ENCODE results near the gene NRTN. TPM values are rescaled to one million over a fixed set of nuclear protein-coding genes. Genes with fewer than 3 reads are reported as not detected.

NRTN gene
- total and polyA plus RNA-seq, 4 donors, result 1.3 to 5.3 (median 3.5) TPM

GRCh38 chr19:5850743-5851293, 46.0 kb downstream of the NRTN start:
- H3K27ac ChIP-seq (ENCODE audit: low read depth in 1 of 2, low read length in 2 of 2), result no peak overlapping the region
- H3K4me3 ChIP-seq (ENCODE audit: low read depth in 1 of 3, low read length in 3 of 3), result no peak overlapping the region
- H3K4me1 ChIP-seq (ENCODE audit: control insufficient read depth in 4 of 4, insufficient read depth in 4 of 4, low read length in 3 of 4), result peaks cover 0 to 5% (median 2%) of the 10 kb centered on the region in 4 donors
- WGBS, result 25% methylated on average over 5 of the region's 5 CpGs
- TF ChIP-seq YY1 (IDR thresholded peaks at IDR 0.05) (no peak), ZBTB33 (IDR thresholded peaks at IDR 0.05) (no peak), MAX (IDR thresholded peaks at IDR 0.05) (no peak), TAF1 (conservative IDR thresholded peaks at IDR 0.05) (no peak), NR2F2 (IDR thresholded peaks at IDR 0.05) (no peak), JUND (IDR thresholded peaks at IDR 0.05) (peak in 1 of 2 donors; percentile 10), RAD21 (IDR thresholded peaks at IDR 0.05) (no peak), ATF3 (IDR thresholded peaks at IDR 0.05) (peak; percentile 63), HNF4G (IDR thresholded peaks at IDR 0.05) (no peak), HNF4A (conservative IDR thresholded peaks at IDR 0.05) (no peak), FOXA2 (IDR thresholded peaks at IDR 0.05) (no peak), GABPA (IDR thresholded peaks at IDR 0.05 in 1 of 2, conservative IDR thresholded peaks at IDR 0.05 in 1 of 2) (no peak), RXRA (IDR thresholded peaks at IDR 0.05) (no peak), FOXA1 (IDR thresholded peaks at IDR 0.05) (no peak), EGR1 (IDR thresholded peaks at IDR 0.05; ENCODE audit: low read depth in 2 of 2) (no peak), REST (IDR thresholded peaks at IDR 0.05) (no peak), CTCF (IDR thresholded peaks at IDR 0.05; ENCODE audit: low read depth, low read length, missing input control) (no peak)
- H3K9ac ChIP-seq (ENCODE audit: low read depth in 1 of 2, low read length in 2 of 2), result no peak overlapping the region
- H3K9me3 ChIP-seq (ENCODE audit: control insufficient read depth in 4 of 4, low read length in 3 of 4), result no peaks in the 10 kb centered on the region
- H3K27me3 ChIP-seq (ENCODE audit: control insufficient read depth in 4 of 4, insufficient read depth in 4 of 4, low read length in 3 of 4), result no peaks in the 10 kb centered on the region
- no peak for DNase-seq (ENCODE audit: low spot score)
- no peaks in the 10 kb centered on the region for H3K36me3 ChIP-seq (ENCODE audit: control insufficient read depth in 4 of 4, insufficient read depth in 3 of 4, low read depth in 1 of 4, low read length in 3 of 4)

All from liver (tissue), 9 donors.